Trophoblast cell (in vitro differentiated cells and primary cell): ENCODE measurements around the gene PPM1H.
"Not testable (repeated sequence)": the region's sequence is repeated elsewhere in the genome, so short reads cannot be mapped to it uniquely, and the experiment has no call there.

Source experiments
- DNase-seq, 2 donors: peaks; one replicate each; pipeline ENCODE4 v3.0.0-alpha.2; 2016
- H2AFZ ChIP-seq: 2 replicates; pipeline ENCODE4 v1.6.1; 2013; ENCODE audit warnings: low read length, moderate library complexity, mild to moderate bottlenecking; ENCODE audit not compliant: insufficient read depth, poor library complexity
- H2AK5ac ChIP-seq: 2 replicates; pipeline ENCODE4 v1.6.1; 2013; ENCODE audit warnings: mild to moderate bottlenecking, low read length
- H2BK120ac ChIP-seq: 2 replicates; pipeline ENCODE4 v1.6.1; 2013; ENCODE audit warnings: low read length, mild to moderate bottlenecking, moderate library complexity; ENCODE audit not compliant: insufficient read depth, poor library complexity
- H2BK12ac ChIP-seq: 2 replicates; pipeline ENCODE4 v1.6.1; 2013; ENCODE audit warnings: mild to moderate bottlenecking, low read length, moderate library complexity
- H2BK5ac ChIP-seq: 2 replicates; pipeline ENCODE4 v1.6.1; 2013; ENCODE audit warnings: low read length, low read depth, moderate library complexity, mild to moderate bottlenecking; ENCODE audit not compliant: poor library complexity
- H3K14ac ChIP-seq: 2 replicates; pipeline ENCODE4 v1.6.1; 2013; ENCODE audit warnings: mild to moderate bottlenecking, low read length
- H3K18ac ChIP-seq: 2 replicates; pipeline ENCODE4 v1.6.1; 2013; ENCODE audit warnings: mild to moderate bottlenecking, low read length
- H3K23ac ChIP-seq: 2 replicates; pipeline ENCODE4 v1.6.1; 2013; ENCODE audit warnings: low read length
- H3K27ac ChIP-seq: 2 replicates; pipeline ENCODE4 v1.5.1; 2013; ENCODE audit warnings: low read depth, mild to moderate bottlenecking, inconsistent platforms, low read length, moderate library complexity
- H3K27me3 ChIP-seq: 2 replicates; pipeline ENCODE4 v1.6.1; 2013; ENCODE audit warnings: inconsistent platforms, mild to moderate bottlenecking, low read length, moderate library complexity; ENCODE audit not compliant: insufficient read depth
- H3K36me3 ChIP-seq, 2 experiments: 1 replicate in 1 of 2; 2 replicates in 1 of 2; pipeline ENCODE4 v1.6.1; 2013; ENCODE audit warnings: low read length in 2 of 2, mild to moderate bottlenecking in 2 of 2, moderate library complexity in 1 of 2; ENCODE audit not compliant: insufficient read depth in 2 of 2, control insufficient read depth in 1 of 2
- H3K4ac ChIP-seq: 2 replicates; pipeline ENCODE4 v1.6.1; 2013; ENCODE audit warnings: low read depth, mild to moderate bottlenecking, low read length, moderate library complexity
- H3K4me1 ChIP-seq, 2 experiments: 1 replicate in 1 of 2; 2 replicates in 1 of 2; pipeline ENCODE4 v1.6.1; 2013; ENCODE audit warnings: low read length in 2 of 2, mild to moderate bottlenecking in 2 of 2, moderate library complexity in 1 of 2; ENCODE audit not compliant: insufficient read depth in 2 of 2, control insufficient read depth in 1 of 2
- H3K4me2 ChIP-seq: 2 replicates; pipeline ENCODE4 v1.6.1; 2013; ENCODE audit warnings: inconsistent platforms, mild to moderate bottlenecking, low read length, moderate library complexity
- H3K4me3 ChIP-seq: 2 replicates; pipeline ENCODE4 v1.5.1; 2013; ENCODE audit warnings: mild to moderate bottlenecking, low read depth, low read length, inconsistent platforms
- H3K79me1 ChIP-seq: one replicate; pipeline ENCODE4 v1.6.1; 2013; ENCODE audit warnings: low read length
- H3K79me2 ChIP-seq: 2 replicates; pipeline ENCODE4 v1.6.1; 2013; ENCODE audit warnings: low read length, mild to moderate bottlenecking; ENCODE audit not compliant: control insufficient read depth, insufficient read depth, poor library complexity
- H3K9ac ChIP-seq: 2 replicates; pipeline ENCODE4 v1.6.1; 2013; ENCODE audit warnings: mild to moderate bottlenecking, low read length
- H3K9me3 ChIP-seq: 2 replicates; pipeline ENCODE4 v1.6.1; 2013; ENCODE audit warnings: low read depth, mild to moderate bottlenecking, control low read depth, inconsistent platforms, low read length; ENCODE audit not compliant: insufficient read depth
- H4K12ac ChIP-seq: 2 replicates; pipeline ENCODE4 v1.6.1; 2013; ENCODE audit warnings: low read depth, mild to moderate bottlenecking, low read length, moderate library complexity
- H4K8ac ChIP-seq: 2 replicates; pipeline ENCODE4 v1.6.1; 2013; ENCODE audit warnings: low read depth, mild to moderate bottlenecking, low read length, moderate library complexity
- H4K91ac ChIP-seq: one replicate; pipeline ENCODE4 v1.6.1; 2013; ENCODE audit warnings: low read depth, mild to moderate bottlenecking, low read length, moderate library complexity
- WGBS: extraction: QIAGEN DNeasy Blood & Tissue Kit; methylation state at CpG from one replicate; pipeline ENCODE4 v1.1.7; 2013; ENCODE audit warnings: missing lambda C conversion rate; ENCODE audit not compliant: insufficient read length, insufficient coverage; ENCODE audit errors: extremely low coverage; 5-methylcytosine and 5-hydroxymethylcytosine counted together

Gene PPM1H

GRCh38 chr12:62760341-62760740, 174.6 kb downstream of the PPM1H start:
- not testable (repeated sequence) for H3K4me3 ChIP-seq, H2AFZ ChIP-seq, H2BK12ac ChIP-seq, H3K27ac ChIP-seq, H3K79me2 ChIP-seq, DNase-seq, H3K9ac ChIP-seq, H3K79me1 ChIP-seq, H3K27me3 ChIP-seq, H2BK120ac ChIP-seq, H4K12ac ChIP-seq, H2AK5ac ChIP-seq, H3K4ac ChIP-seq, H4K8ac ChIP-seq, H3K18ac ChIP-seq, H4K91ac ChIP-seq, H3K9me3 ChIP-seq, H3K4me2 ChIP-seq, H3K23ac ChIP-seq, H3K36me3 ChIP-seq, H3K14ac ChIP-seq, H3K4me1 ChIP-seq, H2BK5ac ChIP-seq
- no CpG with 5 or more reads among the region's 3 CpGs for WGBS

- Histone ChIP-seq H3K4me2 (no peak overlapping the region), H3K36me3 (no peaks in the 10 kb centered on the region), H3K79me1 (no peaks in the 10 kb centered on the region), H3K9me3 (no peaks in the 10 kb centered on the region), H2AFZ (no peak overlapping the region), H3K27me3 (no peaks in the 10 kb centered on the region), H2BK120ac (no peak overlapping the region), H3K18ac (no peak overlapping the region), H4K12ac (no peak overlapping the region), H4K8ac (no peak overlapping the region), H3K27ac (no peak overlapping the region), H3K4me3 (no peak overlapping the region), H2BK12ac (no peak overlapping the region), H3K9ac (no peak overlapping the region), H4K91ac (no peak overlapping the region), H3K14ac (no peak overlapping the region), H3K4ac (no peak overlapping the region), H3K79me2 (no peaks in the 10 kb centered on the region), H2AK5ac (no peak overlapping the region), H3K4me1 (peaks cover 2% of the 10 kb centered on the region in 2 experiments), H3K23ac (no peak overlapping the region), H2BK5ac (no peak overlapping the region)
- DNase-seq, result no peak
- no CpG with 5 or more reads among the region's 1 CpG for WGBS
Measured at GRCh38 chr12:62758216-62758615, 176.7 kb downstream of the PPM1H start.

DNA sequence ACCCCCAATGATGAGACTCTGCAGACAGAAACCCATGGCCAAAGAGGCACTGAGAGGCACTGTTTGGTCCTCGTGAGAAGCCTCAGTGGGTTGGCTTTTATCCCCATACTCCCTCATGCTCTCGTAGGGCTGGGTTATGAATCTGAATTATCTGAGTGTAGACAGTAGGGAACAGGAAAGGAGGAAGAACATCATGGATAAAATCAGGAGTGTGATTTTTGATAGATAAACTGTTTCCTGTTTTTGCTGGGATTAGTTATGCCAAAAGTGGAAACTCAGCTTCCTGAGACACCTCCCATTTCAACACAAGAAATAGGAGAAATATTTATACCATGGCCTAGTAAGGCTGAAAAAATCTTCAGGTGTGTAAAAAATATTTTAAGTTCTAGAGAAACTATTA, 177.9 kb downstream of the PPM1H start:
- Histone ChIP-seq H2BK12ac (no peak overlapping the region), H2AK5ac (no peak overlapping the region), H3K27me3 (no peaks in the 10 kb centered on the region)

GRCh38 chr12:62754706-62755105, 180.2 kb downstream of the PPM1H start:
- no peaks in the 10 kb centered on the region for H3K79me2 ChIP-seq
- no peak for DNase-seq
- WGBS, result no CpG with 5 or more reads among the region's 5 CpGs
- no peak overlapping the region for H2BK120ac ChIP-seq
- no peak overlapping the region for H3K27ac ChIP-seq
- H4K91ac ChIP-seq, result no peak overlapping the region
- no peak overlapping the region for H3K18ac ChIP-seq
- H3K23ac ChIP-seq, result no peak overlapping the region
- H3K36me3 ChIP-seq, result no peaks in the 10 kb centered on the region
- H3K4me2 ChIP-seq, result no peak overlapping the region
- H4K12ac ChIP-seq, result no peak overlapping the region
- no peak overlapping the region for H3K14ac ChIP-seq
- no peak overlapping the region for H3K4ac ChIP-seq
- H3K4me1 ChIP-seq, result peaks cover 0 to 2% of the 10 kb centered on the region in 2 experiments
- H3K9me3 ChIP-seq, result no peaks in the 10 kb centered on the region
- H3K27me3 ChIP-seq, result no peaks in the 10 kb centered on the region
- H3K4me3 ChIP-seq, result no peak overlapping the region
- H3K9ac ChIP-seq, result no peak overlapping the region
- H2AFZ ChIP-seq, result no peak overlapping the region
- no peak overlapping the region for H2AK5ac ChIP-seq
- H4K8ac ChIP-seq, result no peak overlapping the region
- H2BK12ac ChIP-seq, result no peak overlapping the region
- H3K79me1 ChIP-seq, result no peaks in the 10 kb centered on the region
- no peak overlapping the region for H2BK5ac ChIP-seq

More for the DNA sequence above, 177.9 kb downstream of the PPM1H start:
- Histone ChIP-seq H3K23ac (no peak overlapping the region), H3K4me1 (peaks cover 2% of the 10 kb centered on the region in 2 experiments), H3K4me2 (no peak overlapping the region), H3K4ac (no peak overlapping the region), H3K79me1 (no peaks in the 10 kb centered on the region), H2BK5ac (no peak overlapping the region), H3K4me3 (no peak overlapping the region), H3K79me2 (no peaks in the 10 kb centered on the region), H3K9ac (no peak overlapping the region), H4K12ac (no peak overlapping the region), H3K14ac (no peak overlapping the region), H3K18ac (no peak overlapping the region), H3K9me3 (no peaks in the 10 kb centered on the region), H3K36me3 (no peaks in the 10 kb centered on the region), H2BK120ac (no peak overlapping the region), H3K27ac (no peak overlapping the region), H2AFZ (no peak overlapping the region), H4K8ac (no peak overlapping the region), H4K91ac (no peak overlapping the region)
- DNase-seq, result no peak
- no CpG with 5 or more reads among the region's 2 CpGs for WGBS
